ENCODE measurements around the gene EFHC1.

The EFHC1 gene

DNA sequence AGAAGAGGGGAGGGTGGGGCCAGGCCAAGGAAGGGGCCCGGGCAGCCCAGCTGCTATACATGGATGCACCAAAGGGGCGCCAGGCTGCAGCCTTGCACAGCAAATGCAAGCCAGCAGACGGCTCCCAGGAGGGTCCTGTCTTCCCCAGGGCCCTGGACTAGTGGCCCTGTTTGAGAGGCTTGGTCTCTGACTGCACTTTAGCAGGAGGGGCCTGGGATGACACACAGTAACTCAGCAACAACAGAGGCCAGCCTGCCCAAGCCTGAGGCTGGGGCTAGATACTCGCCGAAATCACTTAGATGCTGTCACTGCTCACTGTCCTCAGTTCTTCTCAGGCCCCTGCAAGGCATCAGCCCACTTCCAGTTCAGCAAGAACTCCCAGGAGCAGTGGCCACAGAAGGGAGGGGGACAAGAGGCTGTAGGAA is 83.2 kb downstream of the EFHC1 start:
- DNase-seq (ENCODE audit: low spot score), result no peak

DNA sequence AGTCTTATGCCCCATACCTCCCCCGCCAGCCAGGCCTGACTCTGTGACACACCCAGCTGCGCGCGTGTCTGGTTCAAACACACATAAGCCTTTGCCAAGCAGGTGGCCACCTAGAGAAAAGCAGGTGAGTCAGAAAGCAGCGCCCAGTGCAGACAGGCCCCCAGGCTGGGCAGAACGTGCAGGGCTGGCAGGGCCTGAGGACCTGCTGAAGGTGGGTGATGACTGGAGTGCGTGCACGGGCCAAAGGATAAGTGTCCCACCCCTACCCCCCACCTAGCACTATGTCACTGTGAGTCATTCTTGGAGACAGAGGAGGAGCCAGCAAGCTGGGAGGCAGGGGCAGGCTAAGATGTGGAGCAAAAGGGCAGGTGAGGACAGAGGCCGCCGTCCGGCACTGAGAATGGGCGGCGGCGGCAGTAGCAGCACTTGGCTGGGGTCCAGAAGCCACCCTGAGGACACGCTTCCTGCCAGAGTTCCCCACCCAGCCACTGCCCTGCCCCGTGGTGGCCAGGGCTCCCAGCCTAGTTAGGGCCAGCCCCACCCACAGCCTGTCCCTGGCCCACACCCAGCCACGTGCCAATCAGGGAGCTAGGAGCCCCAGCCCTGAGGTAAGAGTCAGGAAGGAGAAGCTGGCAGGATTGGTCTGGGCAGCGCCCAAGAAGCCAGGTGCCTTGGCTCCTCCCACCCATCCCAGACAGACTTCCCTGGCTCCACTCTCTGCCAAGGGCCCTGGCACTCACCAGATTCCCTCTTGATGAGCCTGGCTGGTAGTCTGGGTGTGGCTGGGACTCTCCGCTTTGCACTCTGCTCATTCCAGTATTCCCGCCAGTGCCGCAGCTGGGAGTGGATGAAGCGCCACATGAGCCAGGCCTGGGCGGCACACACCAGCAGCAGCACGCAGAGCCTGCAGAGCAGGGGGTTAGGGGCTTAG is 84.0 kb downstream of the EFHC1 start:
- DNase-seq (ENCODE audit: low spot score), result no peak

DNA sequence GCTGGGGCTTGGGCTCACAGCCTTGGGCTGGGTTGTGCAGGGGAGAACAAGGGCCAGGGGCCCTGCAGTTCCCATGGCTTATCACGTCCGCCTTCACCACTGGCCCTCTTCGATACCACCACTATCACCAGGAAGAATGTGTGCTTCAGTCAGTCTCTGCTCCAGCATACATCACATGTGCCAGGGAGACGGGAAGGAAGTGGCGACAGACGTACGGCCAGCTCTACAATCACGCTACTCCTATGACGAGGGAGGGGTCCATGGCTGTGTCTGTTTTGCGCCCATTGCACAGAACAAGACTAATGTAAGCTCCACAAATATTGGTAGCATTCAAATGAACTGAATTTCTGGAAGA is 84.6 kb downstream of the EFHC1 start:
- DNase-seq (ENCODE audit: low spot score), result no peak

DNA sequence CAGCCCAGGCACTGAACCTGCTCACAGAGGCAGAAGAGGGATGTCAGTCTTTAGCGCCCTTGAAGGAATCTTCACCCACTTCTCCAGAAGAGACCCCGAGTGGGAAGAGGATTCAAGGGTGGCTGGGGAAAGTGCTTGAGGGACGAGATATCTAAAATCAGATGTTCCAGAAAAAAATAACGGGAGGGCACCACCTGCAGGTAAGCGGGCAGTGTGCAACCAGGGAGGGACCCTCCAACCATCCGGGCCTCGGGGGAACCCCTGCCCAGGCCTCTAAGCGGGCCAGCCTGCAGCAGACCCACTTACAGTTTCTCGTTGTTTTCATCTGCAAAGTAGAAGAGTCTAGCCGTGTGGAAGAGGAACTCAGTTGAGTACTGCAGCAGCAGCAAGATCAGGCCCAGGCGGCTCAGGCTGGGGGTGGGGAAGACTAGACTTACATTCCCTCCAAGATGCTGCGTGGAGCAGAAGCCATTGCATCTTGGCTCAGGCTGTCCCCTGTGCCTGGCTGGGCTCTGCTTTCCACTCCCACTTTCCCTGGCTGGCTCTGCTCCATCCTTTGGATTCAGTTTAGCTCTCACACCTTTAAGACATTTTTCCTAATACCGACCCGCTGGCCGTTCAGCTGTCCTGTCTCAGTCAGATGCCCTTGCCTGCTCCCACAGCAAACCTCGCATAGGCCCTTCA is 85.7 kb downstream of the EFHC1 start:
- no peak for DNase-seq (ENCODE audit: low spot score)

DNA sequence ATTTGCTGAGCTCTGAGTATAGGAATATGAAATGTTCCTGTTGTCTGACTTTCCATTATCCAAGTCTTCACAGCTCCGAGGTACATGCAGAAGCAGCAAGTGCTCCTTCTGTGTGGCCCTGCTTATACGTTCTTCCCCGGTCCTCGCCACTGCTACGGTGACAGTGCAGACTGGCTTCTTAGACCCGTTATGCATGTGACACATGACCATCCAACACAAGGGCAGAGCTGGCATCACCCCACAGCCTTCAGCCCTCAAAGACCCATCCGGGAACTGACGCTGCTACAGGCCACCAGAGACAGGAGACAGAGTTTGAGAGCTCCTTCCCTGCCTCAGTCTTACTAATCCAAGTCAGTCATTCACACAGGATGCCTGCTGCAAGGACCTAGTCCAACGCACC is 86.3 kb downstream of the EFHC1 start:
- no peak for DNase-seq (ENCODE audit: low spot score)

DNA sequence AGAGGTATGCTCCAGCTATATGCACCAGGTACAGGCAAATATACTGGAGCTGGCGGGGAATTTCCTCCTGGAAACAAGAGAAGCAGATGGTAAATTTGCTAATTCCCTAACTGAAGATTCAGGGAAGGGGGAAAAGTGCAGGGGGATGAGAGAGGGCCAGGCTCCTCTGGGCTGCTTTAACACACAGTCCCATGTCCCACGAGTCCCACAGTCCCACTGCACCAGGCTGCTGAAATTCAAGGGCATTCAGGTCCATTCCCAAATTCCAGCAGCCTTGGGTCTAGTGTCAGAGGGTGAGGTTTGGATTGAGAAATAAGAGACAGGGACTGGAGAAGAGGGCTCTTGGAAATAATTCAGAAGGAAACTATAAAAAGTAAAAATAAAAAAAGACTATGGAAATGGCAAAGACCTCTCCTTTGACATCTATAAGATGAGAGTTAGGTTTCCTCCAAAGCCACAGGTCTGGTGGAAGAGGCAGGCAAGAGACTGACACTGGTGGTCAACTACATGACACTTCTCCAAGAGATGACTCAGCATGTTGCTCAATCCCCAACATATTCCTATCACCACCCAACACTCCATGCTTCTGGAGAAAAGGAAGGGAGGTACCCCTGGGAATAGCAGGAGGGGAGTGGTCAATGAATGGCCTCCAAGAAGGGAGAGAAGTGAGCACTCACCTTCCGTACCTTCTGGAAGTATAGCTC is 87.6 kb downstream of the EFHC1 start:
- no peak for DNase-seq (ENCODE audit: low spot score)

DNA sequence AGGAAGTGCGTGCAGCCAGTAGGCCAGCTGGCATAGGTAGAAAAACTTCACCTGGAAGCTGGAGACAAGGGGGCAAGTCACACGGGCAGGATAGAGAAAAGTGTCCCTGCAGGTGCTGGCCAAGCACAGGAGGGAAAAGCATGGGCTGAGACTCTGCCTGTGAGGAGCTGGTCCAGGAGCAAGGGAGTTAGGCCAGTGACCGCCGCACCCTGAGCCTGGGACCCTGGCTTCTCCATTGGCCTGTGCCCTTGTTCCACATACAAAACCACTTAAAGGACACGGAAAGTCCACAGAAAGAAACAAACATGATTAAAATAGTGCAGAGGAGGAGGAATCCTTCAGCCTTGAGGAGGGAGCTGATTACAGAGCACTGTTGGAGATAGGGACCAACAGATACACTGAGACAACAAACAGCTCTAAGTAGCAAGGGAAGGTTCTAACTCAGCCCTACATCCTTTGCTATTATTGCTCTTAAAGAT is 88.2 kb downstream of the EFHC1 start:
- DNase-seq (ENCODE audit: low spot score), result no peak

DNA sequence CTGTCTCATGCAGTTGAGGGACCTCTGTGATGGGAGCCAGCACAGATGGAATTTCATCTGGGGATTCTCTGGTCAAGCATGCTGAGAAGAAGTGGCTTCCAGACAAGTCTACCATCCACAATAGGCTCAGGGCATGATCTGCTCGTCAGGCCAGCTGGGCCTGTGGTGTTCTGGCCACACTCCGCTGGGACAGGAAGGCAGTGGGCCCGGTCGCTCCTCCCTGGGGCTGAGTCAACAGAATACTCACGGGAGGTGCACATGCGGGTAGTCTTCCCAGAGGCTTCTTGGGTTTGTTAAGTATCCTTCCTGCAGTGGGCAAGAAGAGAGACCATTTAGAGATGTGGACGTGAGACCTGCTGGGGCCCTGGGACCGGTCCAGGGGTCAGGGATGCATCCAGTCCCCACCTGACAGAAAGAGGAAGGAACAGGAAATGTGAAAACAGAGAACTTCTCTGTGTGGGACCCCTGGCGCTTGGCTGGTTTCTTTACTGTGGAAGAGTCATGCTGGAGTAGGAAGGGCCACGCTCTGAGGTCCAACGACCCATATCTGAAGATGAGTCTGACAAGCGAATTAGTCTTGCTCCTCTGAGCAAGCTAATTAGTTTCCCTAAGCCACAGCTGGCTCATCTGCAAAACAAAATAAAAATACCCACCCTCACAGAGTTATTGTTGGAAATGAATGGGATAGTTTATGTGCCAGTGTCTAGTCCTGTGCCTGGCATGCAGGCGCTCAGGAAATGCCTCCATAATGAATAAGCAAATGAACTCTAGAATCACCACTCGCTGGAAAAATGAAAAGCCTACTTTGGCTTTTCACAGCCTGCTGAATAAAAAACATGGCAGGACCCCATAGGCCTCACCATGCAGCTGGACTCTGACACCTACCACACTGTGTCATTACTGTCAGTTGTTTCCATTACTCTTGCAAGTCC is 89.4 kb downstream of the EFHC1 start:
- no peak for DNase-seq (ENCODE audit: low spot score)

DNA sequence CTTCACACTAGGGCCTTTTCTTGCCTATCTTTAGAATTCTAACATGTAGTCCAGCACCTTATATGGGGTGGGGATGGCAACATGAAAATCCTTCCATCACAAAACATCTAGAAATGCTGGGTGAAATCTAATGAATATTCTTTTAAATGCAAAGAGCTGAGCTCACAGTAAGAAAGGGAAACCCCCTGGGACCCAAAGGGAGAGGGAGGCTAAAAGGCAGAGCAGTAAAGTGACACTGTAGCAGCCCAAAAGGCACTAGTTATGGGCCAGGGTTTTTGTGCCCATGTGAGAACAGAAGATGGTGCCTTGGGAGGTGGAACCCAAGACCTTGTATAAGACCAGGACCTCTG is 90.0 kb downstream of the EFHC1 start:
- no peak for DNase-seq (ENCODE audit: low spot score)

DNA sequence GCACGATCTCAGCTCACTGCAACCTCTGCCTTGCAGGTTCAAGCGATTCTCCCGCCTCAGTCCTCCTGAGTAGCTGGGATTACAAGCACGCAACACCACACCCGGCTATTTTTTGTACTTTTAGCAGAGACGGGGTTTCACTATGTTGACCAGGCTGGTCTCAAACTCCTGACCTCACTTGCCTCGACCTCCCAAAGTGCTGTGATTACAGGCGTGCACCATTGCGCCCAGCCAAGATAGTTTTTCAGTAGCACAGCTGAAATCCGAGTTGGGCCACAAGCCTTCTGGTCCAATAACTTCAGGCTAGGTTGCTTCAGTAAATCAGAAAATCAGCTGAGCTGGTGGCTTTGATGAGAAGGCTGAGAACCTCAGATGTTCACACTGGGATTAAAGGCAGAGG is 91.0 kb downstream of the EFHC1 start:
- no peak for DNase-seq (ENCODE audit: low spot score)

DNA sequence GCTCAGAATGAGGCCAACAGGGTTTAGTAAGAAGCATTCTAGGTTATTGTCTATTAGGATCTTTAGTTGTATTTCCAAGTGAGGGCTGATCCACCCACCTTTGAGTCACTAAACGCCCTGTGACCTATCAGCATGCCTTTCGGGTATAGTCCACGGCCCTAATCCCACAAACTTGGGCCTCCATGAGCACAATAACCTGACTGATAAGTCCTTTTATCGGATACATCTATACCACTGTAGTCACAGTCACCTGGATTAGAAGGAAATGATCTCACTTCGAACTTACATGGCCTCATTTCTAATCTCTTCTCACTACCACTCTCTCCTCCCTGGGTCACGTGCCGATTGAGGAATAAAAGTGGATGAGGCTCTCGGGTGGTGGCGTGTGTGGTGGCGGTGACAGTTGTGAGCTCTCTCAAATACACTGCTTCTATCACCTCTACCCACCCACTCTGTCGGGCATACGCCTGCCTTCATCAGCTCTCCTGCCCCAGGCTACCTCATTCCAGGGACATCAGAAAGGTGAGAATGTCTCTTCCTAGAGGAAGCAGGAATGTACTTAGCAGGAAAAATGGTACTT is 91.5 kb downstream of the EFHC1 start:
- no peak for DNase-seq (ENCODE audit: low spot score)

DNA sequence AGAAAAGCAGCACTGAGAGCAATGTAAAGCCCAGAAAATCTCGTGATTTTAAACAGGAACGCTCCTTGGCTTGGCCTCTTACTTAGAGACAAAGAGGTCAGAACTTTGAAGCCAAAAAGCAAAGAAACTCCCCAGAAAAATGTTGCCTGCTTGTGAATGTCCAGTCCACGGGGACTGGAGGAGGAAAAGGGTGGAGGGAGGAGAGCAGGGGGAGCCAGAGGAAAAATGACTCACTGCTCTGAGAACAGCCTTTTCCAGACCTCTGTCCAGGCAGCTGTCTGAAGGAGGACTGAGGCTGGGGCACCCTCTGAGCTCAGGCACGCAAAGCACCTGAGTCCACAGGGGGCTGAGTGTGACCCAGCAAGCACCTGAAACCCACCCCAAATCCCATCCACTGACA is 92.1 kb downstream of the EFHC1 start:
- DNase-seq (ENCODE audit: low spot score), result no peak

DNA sequence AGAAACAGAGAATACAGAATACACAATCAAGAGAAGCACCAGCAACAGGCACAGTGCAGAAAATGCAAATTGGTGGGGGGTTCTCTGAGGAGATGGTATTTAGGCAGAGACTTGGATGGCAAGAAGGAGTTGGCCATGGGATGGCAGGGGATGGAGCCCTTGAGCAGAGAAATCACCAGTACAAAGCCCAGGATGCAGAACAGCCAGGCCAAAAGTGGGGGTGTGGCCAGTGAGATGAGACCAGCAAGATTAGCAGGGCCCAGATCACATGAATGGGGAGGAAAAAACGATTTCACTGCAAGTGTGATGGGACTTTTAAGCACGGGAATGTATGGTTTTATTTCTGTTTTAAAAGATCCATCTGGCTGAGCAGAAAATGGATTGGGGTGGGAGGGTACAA is 93.3 kb downstream of the EFHC1 start:
- no peak for DNase-seq (ENCODE audit: low spot score)

DNA sequence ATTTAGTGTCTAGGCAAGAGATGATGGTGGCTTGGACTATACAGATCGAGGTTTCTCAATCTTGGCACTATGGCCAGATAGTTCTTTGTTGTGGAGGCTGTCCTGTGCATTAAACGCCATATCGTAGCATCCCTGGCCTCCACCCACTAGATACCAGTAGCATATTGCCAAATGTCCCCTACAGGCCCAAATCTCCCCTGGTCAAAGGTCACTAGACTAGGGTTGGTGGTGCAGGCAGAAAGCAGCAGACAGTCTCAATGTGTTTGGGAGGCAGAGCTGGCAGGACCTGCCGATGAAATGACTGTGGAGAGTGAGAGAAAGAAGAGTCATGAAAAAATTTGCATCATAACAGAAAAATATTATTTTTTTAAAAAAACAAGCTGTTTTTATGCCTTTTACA is 93.8 kb downstream of the EFHC1 start:
- no peak for DNase-seq (ENCODE audit: low spot score)

DNA sequence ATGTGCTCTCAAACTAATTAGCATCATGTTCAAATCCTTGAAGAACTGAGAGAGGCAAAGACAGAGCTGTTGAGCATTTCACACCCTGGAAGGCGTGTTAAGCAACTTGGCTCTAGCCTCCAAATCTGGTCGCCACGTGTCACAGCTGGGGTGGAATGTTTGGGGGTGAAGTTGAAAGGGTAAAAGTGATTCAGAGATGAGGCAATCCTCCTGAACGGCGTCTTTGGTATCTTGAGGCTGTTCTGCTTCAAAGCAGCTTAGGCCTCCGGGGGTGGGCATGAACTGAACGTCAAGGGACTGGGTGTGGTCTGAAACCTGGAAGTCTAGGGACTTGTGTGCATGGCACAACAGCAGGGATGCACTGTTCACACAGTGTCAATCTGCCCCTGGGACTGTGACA is 94.4 kb downstream of the EFHC1 start:
- no peak for DNase-seq (ENCODE audit: low spot score)

DNA sequence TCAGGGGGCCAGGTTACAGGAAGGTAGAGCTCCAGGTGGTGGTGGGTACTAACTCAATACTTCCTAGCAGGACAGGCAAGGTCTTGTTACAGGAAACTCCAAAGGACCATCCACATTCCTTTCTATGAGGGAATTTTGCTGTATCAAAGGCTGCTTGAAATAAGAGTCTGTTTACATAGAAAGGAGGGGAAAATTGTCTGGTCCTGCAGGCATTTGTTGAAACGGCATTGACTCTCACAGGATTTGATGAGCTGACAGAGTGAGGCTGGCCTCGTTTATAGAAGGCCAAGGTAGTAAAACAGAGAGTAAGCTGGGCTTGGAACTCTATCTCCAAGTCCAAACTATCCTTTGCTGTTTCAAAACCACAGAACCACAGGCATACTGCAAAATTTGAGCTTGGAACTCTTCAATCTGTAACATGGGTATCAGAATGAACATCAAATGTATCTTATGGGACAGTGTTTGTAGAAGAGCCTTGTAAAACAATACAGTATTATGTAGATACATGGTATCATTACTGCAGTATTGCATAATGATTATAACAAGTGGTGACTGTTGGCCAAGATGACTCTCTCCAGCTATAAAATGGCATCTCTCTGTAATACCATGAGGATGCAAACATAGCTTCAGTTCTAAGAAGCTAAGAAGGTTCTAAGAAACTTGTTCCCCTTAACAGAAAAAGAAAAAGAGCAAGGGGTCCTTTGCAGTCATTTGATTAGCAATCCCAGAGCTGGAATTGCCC is 95.2 kb downstream of the EFHC1 start:
- no peak for DNase-seq (ENCODE audit: low spot score)

DNA sequence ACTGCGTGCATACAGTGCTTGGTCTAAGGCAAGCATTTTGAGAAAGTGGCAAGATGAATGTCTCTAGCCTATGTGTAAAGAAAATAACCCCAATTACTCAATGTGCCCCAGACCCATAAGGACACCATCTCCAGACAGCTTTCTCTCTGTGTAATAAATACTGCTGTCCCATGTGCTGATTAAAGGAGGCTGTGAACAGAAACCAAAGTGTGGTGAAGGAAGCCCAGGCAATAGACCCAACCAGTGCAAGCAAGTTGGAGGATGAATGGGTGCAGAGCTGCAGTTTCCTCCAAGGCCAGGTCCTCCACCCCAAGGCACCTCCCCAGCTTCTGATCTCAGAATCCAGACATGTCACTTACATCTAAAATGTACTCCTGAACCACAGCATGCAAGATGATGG is 96.1 kb downstream of the EFHC1 start:
- DNase-seq (ENCODE audit: low spot score), result no peak

DNA sequence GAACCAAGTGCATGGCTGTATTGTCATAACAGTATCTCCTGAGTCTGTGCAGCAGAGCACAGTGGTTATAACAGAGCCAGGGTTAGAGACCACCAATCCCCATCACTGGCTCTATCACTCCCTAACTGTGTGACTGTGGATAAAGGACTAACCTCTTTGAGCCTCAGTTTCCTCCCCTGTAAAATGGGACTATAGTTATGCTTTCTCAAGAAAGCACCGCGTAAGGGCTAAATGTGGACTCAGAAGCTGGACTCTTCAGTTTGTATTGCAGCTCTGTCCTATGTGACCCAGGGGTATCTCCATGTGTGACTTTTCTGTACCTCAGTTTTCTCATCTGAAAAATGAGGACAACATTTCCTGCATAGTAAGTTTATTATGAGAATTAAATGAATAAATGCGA is 96.8 kb downstream of the EFHC1 start:
- no peak for DNase-seq (ENCODE audit: low spot score)

DNA sequence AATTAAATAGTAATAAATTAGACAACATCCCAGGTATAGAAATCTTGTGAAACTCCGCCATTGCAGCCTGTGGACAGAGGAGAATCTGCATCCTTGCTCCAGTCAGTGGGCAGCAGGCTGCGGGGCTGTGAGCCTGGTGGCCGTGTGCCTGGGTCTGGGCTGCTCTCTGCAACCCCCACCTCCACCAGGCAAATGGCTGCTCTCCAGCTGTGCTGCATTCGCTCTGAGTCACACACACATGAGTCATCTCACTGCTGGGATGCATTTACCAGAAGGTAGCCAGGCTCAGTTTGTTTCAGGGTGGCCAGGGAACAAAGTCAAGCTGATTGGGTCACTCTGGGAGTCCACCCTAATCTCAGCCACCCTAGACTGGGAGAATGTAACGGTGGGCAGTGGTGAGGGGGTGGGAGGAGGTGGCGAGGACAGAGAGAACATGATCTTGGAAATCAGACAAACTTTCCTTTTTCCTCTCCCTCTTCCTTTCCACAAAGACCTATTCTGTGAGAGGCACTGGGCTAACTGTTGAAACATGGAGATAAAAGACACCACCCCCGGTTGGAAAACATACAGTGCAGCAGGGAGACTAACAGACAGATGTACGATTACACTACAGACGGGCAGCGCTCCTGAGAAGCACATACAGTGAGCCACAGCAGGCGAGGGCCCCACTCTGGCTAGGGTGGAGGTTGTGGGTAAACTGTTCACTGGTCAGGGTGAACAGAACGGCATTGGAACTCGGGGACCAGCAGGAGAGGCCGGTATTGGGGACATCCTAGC is 97.5 kb downstream of the EFHC1 start:
- no peak for DNase-seq (ENCODE audit: low spot score)
